BJ (cell line): ENCODE measurements around the gene DNAH9. TPM values are rescaled to one million over a fixed set of nuclear protein-coding genes. Genes with fewer than 3 reads are reported as not detected.

Experiments
- CTCF ChIA-PET: fragments of 350-600 bp; formaldehyde crosslinking; extraction: SDS; loops from one replicate; lab custom pipeline; 2021; ENCODE audit warnings: antibody characterized with exemption, inconsistent platforms; lab: Yijun Ruan, JAX
- POLR2A ChIA-PET: fragments of 300-600 bp; sonication (Branson Sonifier 250); formaldehyde crosslinking; extraction: SDS; loops from one replicate; lab custom pipeline; 2021; ENCODE audit warnings: antibody characterized with exemption; lab: Charles Lee
- DNase-seq: peaks from one replicate; pipeline ENCODE4 v3.0.0-alpha.2; 2011; ENCODE audit warnings: low read depth
- H3K27me3 ChIP-seq: 2 replicates; pipeline ENCODE4 v1.6.0; 2011; ENCODE audit warnings: low read length; ENCODE audit not compliant: control insufficient read depth, insufficient read depth
- H3K36me3 ChIP-seq: 2 replicates; pipeline ENCODE4 v1.5.1; 2011; ENCODE audit warnings: low read length; ENCODE audit not compliant: control insufficient read depth, insufficient read depth
- H3K4me3 ChIP-seq: 2 replicates; pipeline ENCODE4 v1.5.1; 2011; ENCODE audit warnings: low read depth, mild to moderate bottlenecking, control low read depth, low read length
- polyA plus RNA-seq: library from polyadenylated mRNA; depleted of rRNA; stranded (reverse); fragments of >200 nt; gene quantifications from 2 replicates; pipeline ENCODE4 v1.2.3, GENCODE V29; 2011
- TF ChIP-seq, protein P1 (sequence below): IDR thresholded peaks from 2 replicates; pipeline ENCODE4 v1.5.1; 2011; ENCODE audit warnings: low read depth, mild to moderate bottlenecking, control low read depth, inconsistent platforms, low read length, moderate library complexity; ENCODE audit not compliant: insufficient read depth

The DNAH9 gene
- polyA plus RNA-seq, 1 experiment: not detected

DNA sequence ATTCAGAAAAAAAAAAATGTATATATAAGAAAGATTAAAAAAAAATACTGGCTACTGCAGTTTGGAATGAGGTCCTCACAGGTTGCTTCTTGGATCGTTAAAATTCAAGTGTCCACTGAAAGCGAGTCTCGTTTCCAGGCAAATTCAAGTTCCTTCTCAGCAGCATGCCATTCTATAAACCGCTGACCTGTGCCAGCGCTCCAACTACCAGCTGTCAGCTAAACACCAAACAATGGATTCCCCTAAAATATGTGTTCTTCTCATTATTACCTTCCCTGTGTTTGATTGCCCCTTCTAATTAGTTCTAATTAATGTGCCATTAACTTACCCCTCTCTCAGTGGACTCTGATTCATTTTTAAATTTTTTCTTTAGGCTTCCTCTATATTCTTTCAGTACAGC is 92.4 kb downstream of the DNAH9 start:
- no peak overlapping the region for H3K4me3 ChIP-seq
- H3K36me3 ChIP-seq: no peaks in the 10 kb centered on the region
- ChIA-PET CTCF (no interaction called here), POLR2A (no interaction called here)
- H3K27me3 ChIP-seq: no peaks in the 10 kb centered on the region
- no peak for DNase-seq
- TF ChIP-seq, protein P1, sequence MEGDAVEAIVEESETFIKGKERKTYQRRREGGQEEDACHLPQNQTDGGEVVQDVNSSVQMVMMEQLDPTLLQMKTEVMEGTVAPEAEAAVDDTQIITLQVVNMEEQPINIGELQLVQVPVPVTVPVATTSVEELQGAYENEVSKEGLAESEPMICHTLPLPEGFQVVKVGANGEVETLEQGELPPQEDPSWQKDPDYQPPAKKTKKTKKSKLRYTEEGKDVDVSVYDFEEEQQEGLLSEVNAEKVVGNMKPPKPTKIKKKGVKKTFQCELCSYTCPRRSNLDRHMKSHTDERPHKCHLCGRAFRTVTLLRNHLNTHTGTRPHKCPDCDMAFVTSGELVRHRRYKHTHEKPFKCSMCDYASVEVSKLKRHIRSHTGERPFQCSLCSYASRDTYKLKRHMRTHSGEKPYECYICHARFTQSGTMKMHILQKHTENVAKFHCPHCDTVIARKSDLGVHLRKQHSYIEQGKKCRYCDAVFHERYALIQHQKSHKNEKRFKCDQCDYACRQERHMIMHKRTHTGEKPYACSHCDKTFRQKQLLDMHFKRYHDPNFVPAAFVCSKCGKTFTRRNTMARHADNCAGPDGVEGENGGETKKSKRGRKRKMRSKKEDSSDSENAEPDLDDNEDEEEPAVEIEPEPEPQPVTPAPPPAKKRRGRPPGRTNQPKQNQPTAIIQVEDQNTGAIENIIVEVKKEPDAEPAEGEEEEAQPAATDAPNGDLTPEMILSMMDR: no peak

DNA sequence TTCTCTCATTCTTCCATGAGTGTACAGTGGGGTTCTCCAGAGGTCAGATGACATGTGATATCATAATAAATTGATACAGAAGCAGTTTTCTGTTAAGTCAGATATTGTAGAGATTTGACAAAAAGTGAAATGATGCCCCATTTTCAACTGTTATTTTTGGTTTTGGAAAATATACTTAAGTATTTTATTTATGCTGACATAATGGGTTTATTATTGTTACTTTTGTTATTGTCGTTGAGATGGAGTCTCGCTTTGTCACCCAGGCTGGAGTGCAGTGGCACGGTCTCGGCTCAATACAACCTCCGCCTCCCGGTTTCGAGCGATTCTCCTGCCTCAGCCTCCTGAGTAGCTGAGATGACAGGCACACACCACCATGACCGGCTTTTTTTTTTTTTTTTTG is 94.4 kb downstream of the DNAH9 start:
- CTCF ChIA-PET: no interaction called here
- TF ChIP-seq, protein P1: no peak
- DNase-seq: no peak

DNA sequence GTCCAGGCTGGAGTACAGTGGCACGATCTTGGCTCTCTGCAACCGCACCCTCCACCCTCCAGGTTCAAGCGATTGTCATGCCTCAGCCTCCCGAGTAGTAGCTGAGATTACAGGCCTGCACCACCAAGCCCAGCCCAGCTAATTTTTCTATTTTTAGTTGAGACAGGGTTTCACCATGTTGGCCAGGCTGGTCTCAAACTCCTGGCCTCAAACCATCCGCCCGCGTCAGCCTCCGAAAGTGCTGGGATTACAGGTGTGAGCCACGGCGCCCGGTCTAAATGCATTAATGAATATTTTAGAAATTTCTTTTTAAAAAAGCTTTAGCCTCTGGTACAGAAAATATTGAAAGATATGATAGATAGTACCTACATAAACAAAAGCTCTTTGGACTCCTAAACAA is 95.0 kb downstream of the DNAH9 start:
- CTCF ChIA-PET: no interaction called here
- H3K36me3 ChIP-seq: no peaks in the 10 kb centered on the region
- POLR2A ChIA-PET: no interaction called here
- TF ChIP-seq, protein P1: no peak
- H3K27me3 ChIP-seq: no peaks in the 10 kb centered on the region
- DNase-seq: no peak
- H3K4me3 ChIP-seq: no peak overlapping the region

More for the DNA sequence above, 94.4 kb downstream of the DNAH9 start:
- Histone ChIP-seq H3K4me3 (no peak overlapping the region), H3K36me3 (no peaks in the 10 kb centered on the region), H3K27me3 (no peaks in the 10 kb centered on the region)
- POLR2A ChIA-PET: no interaction called here

DNA sequence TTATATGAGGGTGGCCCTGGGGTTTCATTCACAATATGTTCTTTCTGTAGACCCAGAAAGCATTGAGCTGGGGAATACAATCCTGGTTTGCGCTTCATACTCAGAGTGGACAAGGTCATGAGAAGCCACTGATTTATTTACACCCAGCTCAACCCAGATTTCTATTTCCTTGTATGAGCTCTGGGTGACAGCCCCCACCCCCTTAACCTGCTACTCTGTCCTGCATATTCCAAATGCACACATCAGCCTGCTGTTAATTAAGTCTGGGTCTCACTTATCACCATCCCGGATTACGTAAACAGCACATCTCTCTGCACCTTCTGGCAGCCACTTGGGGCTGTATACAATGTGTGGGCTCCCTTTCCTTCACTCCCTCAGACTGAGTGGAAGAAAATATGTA is 102.4 kb downstream of the DNAH9 start:
- TF ChIP-seq, protein P1: no peak
- no peak for DNase-seq
- H3K36me3 ChIP-seq: no peaks in the 10 kb centered on the region
- H3K4me3 ChIP-seq: no peak overlapping the region
- POLR2A ChIA-PET: no interaction called here
- H3K27me3 ChIP-seq: no peaks in the 10 kb centered on the region
- CTCF ChIA-PET: interaction anchor here (1.4 kb wide), 1 partner anchor 10 kb away, joined by 3 read pairs; no protein-coding TSS in a partner anchor

DNA sequence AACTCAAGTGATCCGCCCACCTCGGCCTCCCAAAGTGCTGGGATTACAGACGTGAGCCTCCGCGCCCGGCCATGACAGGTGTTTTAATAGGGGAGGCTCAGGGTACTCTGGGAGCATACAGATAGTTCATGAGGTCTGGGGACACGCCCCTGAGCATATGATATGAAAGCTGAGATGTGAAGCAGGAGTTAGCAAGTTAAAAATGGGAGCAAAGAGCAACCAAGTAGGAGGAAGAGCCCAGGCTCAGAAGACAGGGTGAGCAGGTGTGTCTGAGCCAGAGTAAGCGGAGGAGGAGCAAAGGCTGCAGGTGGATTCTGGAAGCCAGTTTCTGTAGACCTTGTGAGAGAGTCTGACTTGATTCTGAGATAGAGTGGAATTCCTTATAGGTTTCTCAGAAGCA is 103.6 kb downstream of the DNAH9 start:
- POLR2A ChIA-PET: no interaction called here
- H3K4me3 ChIP-seq: no peak overlapping the region
- TF ChIP-seq, protein P1: no peak
- no peaks in the 10 kb centered on the region for H3K27me3 ChIP-seq
- no peak for DNase-seq
- H3K36me3 ChIP-seq: no peaks in the 10 kb centered on the region
- CTCF ChIA-PET: no interaction called here
